NK-92 treated with Interleukin-12 subunit alpha and Interleukin-12 subunit beta, amount 100 ng/mL, for 24 hours (cell line): Measurements from ENCODE around the gene MUC21.
"Not testable (repeated sequence)": the region's sequence is repeated elsewhere in the genome, so short reads cannot be mapped to it uniquely, and the experiment has no call there.

Experiments used
- DNase-seq: peaks from one replicate; lab custom pipeline; 2025; lab: John Stamatoyannopoulos, UW

The MUC21 gene

GRCh38 chr6:30969171-30969570, 14.3 kb upstream of the MUC21 start:
- not testable (repeated sequence) for DNase-seq

DNA sequence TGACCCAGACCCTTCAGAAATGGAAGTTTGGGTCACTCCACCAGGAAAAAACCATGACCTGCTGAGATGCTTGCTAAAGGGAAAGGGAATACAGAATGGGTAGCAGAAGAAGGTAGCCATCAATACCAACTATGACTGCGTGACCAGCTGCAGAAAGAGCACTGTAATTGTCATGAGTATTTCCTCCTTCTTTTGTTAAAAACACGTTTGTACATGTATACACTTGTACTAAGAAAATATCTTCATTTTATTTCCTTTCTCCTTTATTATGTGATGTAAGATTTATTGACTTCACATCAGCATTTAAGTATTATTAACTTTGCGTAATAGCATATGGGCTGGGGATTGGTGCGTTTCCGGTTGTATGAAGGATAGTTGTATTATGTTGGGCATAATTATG, 12.6 kb upstream of the MUC21 start:
- DNase-seq, result no peak

GRCh38 chr6:30972816-30973215, 10.7 kb upstream of the MUC21 start:
- no peak for DNase-seq

GRCh38 chr6:30974490-30975252, 8.8 kb upstream of the MUC21 start:
- no peak for DNase-seq

GRCh38 chr6:30979141-30979540, 4.4 kb upstream of the MUC21 start:
- no peak for DNase-seq

- no peak for DNase-seq
Measured at GRCh38 chr6:30979690-30980089, 3.8 kb upstream of the MUC21 start.

DNA sequence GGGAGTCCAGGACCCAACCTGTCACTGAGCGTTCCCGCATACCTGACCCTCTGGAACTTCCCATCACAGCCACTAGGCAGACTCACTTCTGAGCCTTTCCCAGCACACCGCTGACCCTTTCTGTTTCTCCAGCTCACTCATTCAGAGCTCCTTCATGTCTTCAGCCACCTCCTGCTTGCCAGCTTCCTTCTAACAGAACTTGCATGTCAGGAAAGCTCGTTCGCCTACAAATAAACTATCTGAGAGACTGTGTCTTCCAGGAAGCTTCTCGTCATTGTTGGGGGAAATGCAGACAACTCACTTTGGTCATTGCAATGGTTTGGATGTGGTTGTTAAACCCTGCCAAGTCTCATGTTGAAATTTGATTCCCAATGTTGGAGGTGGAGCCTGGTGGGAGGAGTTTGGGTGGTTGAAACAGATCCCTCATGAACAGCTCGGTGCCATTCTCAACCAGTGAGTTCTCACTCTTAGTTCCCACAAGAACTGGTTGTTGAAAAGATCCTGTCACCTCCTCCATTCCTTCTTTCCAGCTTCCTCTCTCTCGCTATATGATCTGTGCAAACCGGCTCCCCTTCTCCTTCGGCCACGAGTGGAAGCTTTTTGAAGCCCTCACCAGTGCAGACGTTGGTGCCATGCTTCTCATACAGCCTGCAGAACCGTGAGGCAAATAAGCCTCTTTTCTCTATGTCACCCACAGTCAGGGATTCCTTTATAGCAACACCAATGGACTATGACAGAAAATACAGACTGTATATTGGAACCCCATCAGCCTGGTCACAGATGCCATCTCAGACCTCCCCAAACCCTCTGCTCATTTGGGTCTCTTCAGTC, 1.4 kb upstream of the MUC21 start:
- no peak for DNase-seq

DNA sequence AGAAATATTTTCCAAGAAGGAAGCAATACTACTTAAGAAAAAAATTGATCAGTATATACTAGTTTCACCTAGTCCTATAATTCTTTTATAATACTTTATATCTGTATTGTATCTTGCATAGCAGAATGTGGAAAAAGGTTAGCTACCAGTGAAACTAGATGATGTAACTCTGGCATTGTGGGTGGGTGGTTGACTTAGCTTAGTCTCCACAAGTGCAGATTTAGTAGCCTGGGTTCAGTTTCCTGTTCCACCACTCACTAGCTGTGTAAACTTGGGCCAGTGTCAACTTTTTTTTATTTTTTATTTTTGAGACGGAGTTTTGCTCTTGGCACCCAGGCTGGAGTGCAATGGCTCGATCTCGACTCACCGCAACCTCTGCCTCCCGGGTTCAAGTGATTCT, 2.0 kb downstream of the MUC21 start:
- DNase-seq, result no peak

DNA sequence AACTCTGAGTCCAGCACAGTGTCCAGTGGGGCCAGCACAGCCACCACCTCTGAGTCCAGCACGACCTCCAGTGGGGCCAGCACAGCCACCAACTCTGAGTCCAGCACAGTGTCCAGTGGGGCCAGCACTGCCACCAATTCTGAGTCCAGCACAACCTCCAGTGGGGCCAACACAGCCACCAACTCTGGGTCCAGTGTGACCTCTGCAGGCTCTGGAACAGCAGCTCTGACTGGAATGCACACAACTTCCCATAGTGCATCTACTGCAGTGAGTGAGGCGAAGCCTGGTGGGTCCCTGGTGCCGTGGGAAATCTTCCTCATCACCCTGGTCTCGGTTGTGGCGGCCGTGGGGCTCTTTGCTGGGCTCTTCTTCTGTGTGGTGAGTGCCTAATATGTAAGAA, 3.8 kb downstream of the MUC21 start:
- no peak for DNase-seq

DNA sequence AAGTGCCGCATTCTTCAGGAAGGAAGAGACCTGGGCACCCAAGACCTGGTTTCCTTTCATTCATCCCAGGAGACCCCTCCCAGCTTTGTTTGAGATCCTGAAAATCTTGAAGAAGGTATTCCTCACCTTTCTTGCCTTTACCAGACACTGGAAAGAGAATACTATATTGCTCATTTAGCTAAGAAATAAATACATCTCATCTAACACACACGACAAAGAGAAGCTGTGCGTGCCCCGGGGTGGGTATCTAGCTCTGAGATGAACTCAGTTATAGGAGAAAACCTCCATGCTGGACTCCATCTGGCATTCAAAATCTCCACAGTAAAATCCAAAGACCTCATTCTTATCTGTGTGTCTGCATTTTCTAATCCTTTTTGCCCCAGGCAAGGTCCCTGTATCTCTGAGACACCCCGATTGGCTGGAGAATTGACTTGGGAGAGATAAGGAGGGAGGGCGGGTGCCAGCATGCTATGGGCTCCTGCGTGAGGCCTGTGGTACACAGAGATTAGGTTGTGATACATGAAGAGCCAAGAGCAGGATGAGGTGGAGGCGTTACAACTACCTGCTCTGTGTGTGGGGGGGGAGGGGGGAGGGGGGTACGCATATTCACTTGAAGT, 4.8 kb downstream of the MUC21 start:
- no peak for DNase-seq

DNA sequence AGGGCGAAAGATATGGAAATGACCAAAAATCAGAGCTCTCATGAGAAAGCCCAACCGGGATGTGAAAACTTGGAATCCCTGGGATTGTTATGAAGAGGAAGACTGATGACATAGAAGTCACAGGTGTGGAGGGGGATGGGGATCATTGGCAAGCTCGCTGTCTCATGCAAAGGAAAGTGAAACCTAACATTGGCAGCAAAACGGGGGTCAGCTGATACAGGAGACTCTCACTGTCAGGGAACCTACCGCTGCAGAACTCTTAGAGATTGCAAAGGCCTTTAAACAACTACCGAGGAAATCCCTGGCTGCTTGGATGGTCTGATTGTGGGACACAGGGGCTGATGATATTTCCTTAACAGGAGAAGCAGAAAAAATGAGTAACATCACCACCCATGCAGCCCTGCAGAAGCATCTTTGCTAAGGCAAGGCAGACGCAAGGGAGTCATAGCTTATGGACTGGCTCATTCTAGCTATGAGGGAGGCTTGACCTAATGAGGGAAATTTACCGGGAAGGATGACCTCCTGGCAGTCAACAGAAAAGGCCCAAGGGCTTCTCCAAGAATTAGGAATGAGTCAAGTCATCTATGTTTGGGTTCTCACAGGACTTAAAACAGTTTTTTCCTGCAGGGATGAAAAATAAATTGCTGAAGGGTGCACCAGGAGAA, 7.0 kb downstream of the MUC21 start:
- DNase-seq, result no peak

- DNase-seq, result no peak
Measured at GRCh38 chr6:30991891-30992290, 8.4 kb downstream of the MUC21 start.

DNA sequence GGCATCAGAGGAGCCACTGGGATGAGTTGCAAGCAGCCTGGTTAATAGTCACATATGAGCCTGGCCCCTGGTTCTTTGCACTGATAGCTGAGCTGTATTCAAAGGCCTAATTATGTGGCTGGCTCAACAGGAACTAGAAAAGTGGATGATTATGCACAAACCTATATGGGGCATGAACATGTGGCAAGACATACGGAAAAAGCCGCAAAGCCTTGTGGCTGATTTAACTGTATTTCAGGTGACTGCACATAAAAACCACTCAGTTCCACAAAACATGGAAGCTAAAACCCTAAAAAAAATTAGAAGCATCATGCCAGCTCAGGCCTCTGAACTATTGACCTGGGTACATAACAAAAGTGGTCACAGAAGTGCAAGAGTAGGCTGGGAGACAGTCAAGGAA, 13.8 kb downstream of the MUC21 start:
- DNase-seq, result no peak

DNA sequence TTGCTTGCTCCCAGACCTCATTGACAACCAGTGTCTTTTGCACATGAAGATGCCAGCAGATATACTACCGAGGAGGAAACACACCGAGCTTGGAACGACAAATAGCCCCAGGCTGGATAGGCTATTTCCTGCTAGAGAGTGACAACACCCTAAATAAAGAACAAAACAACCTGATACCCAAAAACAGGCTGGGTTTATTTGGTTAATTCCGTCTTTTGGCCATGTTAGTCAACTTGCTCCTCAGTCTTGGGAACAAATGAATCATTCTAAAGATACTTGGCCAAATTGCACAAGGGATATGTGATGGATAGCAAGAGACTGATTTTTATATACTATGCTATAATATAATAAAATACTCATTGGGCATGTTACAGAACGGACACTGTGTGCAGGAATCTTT, 15.3 kb downstream of the MUC21 start:
- DNase-seq, result no peak

DNA sequence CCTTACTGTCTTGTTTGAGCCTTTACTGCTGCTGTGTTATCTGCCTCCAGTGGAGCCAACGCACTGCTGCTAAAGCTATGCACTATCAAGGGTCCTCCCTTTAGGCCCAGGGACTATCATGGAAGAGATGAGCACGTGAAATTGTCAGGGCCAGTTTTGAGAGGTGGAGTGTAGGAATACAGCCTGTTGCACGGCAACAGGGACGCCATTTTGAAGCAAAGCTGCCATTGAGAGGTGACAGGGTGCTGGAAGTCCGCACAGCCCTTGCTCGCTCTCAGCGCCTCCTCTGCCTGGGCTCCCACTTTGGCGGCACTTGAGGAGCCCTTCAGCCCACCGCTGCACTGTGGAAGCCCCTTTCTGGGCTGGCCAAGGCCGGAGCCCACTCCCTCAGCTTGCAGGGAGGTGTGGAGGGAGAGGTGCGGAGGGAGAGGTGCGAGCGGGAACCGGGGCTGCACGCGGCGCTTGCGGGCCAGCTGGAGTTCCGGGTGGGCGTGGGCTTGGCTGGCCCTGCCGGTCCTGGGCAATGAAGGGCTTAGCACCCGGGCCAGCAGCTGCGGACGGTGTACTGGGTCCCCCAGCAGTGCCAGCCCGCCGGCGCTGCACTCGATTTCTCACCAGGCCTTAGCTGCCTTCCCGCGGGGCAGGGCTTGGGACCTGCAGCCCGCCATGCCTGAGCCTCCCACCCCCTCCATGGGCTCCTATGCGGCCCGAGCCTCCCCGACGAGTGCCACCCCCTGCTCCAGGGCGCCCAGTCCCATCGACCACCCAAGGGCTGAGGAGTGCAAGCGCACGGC, 16.7 kb downstream of the MUC21 start:
- not testable (repeated sequence) for DNase-seq

DNA sequence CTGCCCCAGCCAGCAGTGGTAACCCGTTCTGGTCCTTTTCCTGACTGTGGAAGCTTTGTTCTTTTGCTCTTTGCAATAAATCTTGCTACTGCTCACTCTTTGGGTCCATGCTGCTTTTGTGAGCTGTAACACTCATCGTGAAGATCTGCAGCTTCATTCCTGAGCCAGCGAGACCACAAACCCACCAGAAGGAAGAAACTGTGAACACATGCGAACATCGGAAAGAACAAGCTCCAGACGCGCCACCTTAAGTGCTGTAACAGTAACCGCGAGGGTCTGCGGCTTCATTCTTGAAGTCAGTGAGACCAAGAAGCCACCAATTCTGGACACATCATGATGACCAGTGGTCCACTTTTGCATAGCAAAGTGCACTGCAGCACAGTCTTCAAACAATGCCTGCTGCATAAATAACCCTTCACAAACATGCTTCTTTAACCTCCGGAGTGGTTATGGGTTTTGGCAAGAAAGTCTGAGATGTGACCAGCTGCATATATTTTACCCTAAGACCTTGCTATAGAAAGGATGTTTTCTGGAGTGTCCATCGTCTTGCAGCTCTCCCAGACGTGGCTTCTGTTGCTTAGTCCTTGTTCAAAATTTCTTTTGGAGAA, 17.9 kb downstream of the MUC21 start:
- DNase-seq, result no peak

GRCh38 chr6:31002471-31002870, 19.0 kb downstream of the MUC21 start:
- DNase-seq, result no peak

GRCh38 chr6:31004794-31005193, 21.3 kb downstream of the MUC21 start:
- no peak for DNase-seq

DNA sequence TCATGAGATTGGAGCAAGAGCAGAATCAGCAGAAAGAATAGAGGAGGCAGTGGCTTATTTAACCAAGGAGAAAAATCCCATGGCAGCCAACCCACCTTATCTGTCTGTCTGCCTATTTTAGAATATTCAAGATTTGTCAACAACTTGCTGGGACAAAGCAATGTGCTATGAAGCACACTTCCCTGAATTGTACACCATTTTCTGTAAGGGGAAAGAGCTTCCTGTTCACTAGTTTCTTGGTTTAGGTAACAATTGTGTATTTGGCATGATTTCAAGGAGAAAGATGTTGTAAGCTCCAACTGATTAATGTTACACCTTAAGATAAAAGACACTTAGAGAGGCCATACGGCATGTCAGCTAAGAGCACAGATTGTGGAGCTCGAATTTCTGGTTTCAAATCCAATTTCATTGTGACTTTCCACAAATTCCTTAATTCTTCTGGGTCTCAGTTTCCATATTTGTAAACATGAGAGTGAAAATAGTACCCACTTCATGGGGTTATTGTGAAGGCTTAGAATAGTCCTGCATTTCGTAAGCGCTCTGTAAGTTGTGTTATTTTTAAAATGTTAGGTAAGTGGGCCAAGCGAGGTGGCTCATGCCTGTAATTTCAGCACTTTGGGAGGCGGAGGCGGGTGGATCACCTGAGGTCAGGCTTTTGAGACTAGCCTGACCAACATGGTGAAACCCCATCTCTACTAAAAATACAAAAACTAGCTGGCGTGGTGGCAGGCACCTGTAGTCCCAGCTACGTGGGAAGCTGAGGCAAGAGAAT, 21.9 kb downstream of the MUC21 start:
- DNase-seq, result no peak

DNA sequence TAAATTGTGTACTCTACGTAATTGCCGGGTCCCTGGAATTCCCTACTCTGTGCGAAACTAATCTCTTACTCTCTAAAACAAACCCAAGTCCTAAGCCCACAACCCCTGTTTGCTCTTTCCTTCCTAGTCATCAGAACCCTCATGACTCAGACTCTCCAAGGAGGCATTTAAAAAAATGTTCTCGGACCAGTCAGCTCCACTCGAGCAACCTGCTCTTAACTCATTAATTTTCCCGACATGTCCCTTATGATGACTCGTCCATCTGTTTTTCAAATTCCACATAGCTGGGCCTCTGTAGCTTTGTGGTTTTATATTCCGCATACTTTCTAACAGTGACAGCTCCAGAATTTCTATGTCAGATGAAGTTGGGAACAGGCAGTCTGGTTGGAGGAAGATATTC, 24.2 kb downstream of the MUC21 start:
- no peak for DNase-seq
